Stomach (tissue), 9 donors: Measurements from ENCODE around the gene KRT80. TPM values are rescaled to one million over a fixed set of nuclear protein-coding genes. Genes with fewer than 3 reads are reported as not detected.

ENCODE experiments used
- DNase-seq, 2 donors: peaks; one replicate each; pipeline versions ENCODE4 v3.0.0 to v3.0.0-alpha.2; 2013 to 2019
- H3K27ac ChIP-seq, 5 donors: fragments of 200-600 bp in 4 of 5; sonication (generic) in 4 of 5; one replicate each; pipeline ENCODE4 v1.5.1; 2013 to 2019; ENCODE audit warnings: mild to moderate bottlenecking in 1 of 5, moderate library complexity in 1 of 5
- H3K27me3 ChIP-seq, 3 donors: fragments of 200-600 bp; sonication (generic); one replicate each; pipeline ENCODE4 v1.5.1; 2017 to 2019; ENCODE audit warnings: mixed run types in 1 of 3
- H3K36me3 ChIP-seq, 4 donors: fragments of 200-600 bp; sonication (generic); 1 replicate in 3 of 4; 2 replicates in 1 of 4; pipeline ENCODE4 v1.5.1; 2016 to 2019
- H3K4me1 ChIP-seq, 4 donors: fragments of 200-600 bp; sonication (generic); one replicate each; pipeline ENCODE4 v1.5.1; 2016 to 2019
- H3K4me3 ChIP-seq, 4 donors: fragments of 200-600 bp; sonication (generic) in 3 of 4; one replicate each; pipeline ENCODE4 v1.5.1; 2016 to 2019; ENCODE audit warnings: mild to moderate bottlenecking in 1 of 4
- H3K9me3 ChIP-seq, 4 donors: fragments of 200-600 bp; sonication (generic); one replicate each; pipeline ENCODE4 v1.5.1; 2016 to 2019
- EP300 ChIP-seq: sonication (generic); formaldehyde crosslinking; IDR thresholded peaks from one replicate; pipeline ENCODE4 v1.6.1; 2017; ENCODE audit warnings: antibody characterized with exemption
- POLR2A ChIP-seq, 4 donors: fragments of 450-650 bp; IDR thresholded peaks; one replicate each; pipeline ENCODE4 v1.6.1; 2016; ENCODE audit warnings: antibody characterized with exemption in 4 of 4, control low read depth in 2 of 4, mild to moderate bottlenecking in 1 of 4, moderate library complexity in 1 of 4
- POLR2AphosphoS5 ChIP-seq, 3 donors: sonication (generic); formaldehyde crosslinking; IDR thresholded peaks; one replicate each; pipeline ENCODE4 v1.6.1; 2016; ENCODE audit warnings: antibody characterized with exemption in 3 of 3
- WGBS, 5 donors: extraction: QIAGEN DNeasy Blood & Tissue Kit in 3 of 5; methylation state at CpG; one replicate each; pipeline versions ENCODE4 v1.1.5 to v1.1.7; 2013 to 2018; 5-methylcytosine and 5-hydroxymethylcytosine counted together
- intact Hi-C: fragments of 100-400 bp; cut with DNase I; formaldehyde crosslinking; loops from one replicate; pipeline ENCODE4 v1.15.1; 2023; ENCODE audit warnings: low total_unique reads
- polyA plus RNA-seq, 3 donors: library from polyadenylated mRNA; stranded (reverse); fragments of 200-250 nt; gene quantifications; one replicate each; pipeline ENCODE4 v1.2.3, GENCODE V29; 2013
- total RNA-seq, 5 donors: library from RNA; depleted of rRNA; stranded (reverse); fragments of >200 nt; gene quantifications; one replicate each; pipeline versions ENCODE4 v1.1.0 to v1.2.3, GENCODE V29; 2014 to 2016
- TF ChIP-seq, protein P1 (sequence below), 7 experiments: fragments of 450-650 bp in 4 of 7; fragments of 200-600 bp in 3 of 7; sonication (generic) in 3 of 7; IDR thresholded peaks; one replicate each; pipeline ENCODE4 v1.5.1; 2016 to 2019; ENCODE audit warnings: antibody characterized with exemption in 7 of 7, control low read depth in 2 of 7, mild to moderate bottlenecking in 1 of 7
- donor health status: healthy with polysubstance abuse.
- donor health status: Bipolar disorder and iron deficiency.
- donor health status: healthy.

KRT80 gene
- total and polyA plus RNA-seq, 8 donors = 0.29 to 3.7 (median 0.45) TPM; not detected in 3

DNA sequence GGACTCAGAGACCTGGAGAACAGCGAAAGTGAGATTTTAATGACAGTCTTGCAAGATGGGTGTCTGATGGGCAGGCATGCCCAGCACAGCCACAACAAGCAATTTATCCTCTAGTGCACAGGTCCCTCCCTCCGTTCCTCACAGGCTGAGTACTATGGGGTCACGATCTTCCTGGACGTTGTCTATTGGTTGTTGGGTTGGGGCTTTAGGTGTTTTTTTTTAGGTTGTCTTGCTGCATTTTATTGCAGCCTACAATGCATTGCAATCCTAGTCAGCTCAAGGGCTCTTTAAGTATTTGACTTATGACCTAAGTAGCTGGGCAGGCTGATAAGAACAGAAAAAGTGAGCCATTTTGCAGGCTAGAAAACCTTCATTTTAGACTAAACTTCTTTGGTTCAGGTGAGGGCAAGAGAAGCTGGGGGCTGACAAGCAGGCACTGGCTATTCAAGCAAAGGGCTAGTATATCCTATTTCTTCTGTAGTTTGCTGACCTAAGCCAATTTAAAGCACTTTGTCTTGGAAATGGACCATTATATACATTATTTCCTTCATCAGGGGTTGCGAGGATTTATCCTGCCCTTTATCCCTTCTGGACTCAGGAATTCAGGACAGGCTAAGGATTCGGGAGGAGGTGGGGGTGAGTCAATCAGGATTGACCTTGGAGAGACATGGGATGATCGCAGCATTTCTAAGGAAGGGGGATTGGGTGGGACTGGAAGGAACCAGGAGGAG is 47.3 kb upstream of the KRT80 start:
- no peak for TF ChIP-seq EP300
- TF ChIP-seq, protein P1, sequence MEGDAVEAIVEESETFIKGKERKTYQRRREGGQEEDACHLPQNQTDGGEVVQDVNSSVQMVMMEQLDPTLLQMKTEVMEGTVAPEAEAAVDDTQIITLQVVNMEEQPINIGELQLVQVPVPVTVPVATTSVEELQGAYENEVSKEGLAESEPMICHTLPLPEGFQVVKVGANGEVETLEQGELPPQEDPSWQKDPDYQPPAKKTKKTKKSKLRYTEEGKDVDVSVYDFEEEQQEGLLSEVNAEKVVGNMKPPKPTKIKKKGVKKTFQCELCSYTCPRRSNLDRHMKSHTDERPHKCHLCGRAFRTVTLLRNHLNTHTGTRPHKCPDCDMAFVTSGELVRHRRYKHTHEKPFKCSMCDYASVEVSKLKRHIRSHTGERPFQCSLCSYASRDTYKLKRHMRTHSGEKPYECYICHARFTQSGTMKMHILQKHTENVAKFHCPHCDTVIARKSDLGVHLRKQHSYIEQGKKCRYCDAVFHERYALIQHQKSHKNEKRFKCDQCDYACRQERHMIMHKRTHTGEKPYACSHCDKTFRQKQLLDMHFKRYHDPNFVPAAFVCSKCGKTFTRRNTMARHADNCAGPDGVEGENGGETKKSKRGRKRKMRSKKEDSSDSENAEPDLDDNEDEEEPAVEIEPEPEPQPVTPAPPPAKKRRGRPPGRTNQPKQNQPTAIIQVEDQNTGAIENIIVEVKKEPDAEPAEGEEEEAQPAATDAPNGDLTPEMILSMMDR (IDR thresholded peaks at IDR 0.05) = no peak
- no peak for TF ChIP-seq POLR2AphosphoS5 (IDR thresholded peaks at IDR 0.05)
- TF ChIP-seq POLR2A (IDR thresholded peaks at IDR 0.05) = no peak
- no peak overlapping the region for H3K4me3 ChIP-seq
- WGBS, 5 donors = 78 to 86% (median 84%) methylated on average over 7 of the region's 7 CpGs
- peaks cover 0 to 4% (median 0%) of the 10 kb centered on the region in 3 donors for H3K27me3 ChIP-seq
- DNase-seq = no peak
- H3K27ac ChIP-seq = no peak overlapping the region
- peaks cover 12 to 29% (median 24%) of the 10 kb centered on the region in 4 donors for H3K4me1 ChIP-seq
- H3K36me3 ChIP-seq = no peaks in the 10 kb centered on the region
- intact Hi-C loops = no loop called here
- no peaks in the 10 kb centered on the region for H3K9me3 ChIP-seq

DNA sequence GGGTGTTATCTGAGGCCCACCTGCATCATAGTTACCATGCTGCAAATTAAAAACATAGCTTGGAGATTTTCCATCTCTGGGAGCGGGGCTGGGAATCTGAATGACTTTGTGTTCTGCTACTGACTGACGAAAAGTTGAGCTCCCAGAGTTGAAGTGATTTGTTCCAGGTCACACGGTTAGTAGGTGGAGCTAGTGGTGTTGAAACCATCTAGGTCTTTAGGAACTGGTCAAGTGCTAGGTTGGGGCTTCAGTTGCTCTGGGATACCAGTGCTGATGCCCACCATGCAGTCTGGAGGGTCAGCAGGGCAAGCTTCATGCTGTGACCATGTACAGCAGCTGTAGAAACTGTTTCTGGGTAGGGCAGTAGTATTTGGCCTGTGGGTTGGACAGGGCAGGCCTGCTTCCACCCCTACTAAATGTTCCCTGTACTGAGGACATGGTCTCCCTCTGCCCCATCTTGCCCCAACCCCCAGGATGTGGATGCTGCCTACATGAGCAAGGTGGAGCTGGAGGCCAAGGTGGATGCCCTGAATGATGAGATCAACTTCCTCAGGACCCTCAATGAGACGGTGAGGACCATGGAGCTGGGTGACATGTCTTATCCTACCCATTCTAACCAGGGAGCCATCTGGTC is 46.5 kb upstream of the KRT80 start:
- no peak for DNase-seq
- WGBS, 5 donors = 86 to 91% (median 89%) methylated on average over 4 of the region's 4 CpGs
- Histone ChIP-seq H3K4me1 (peaks cover 9 to 28% (median 22%) of the 10 kb centered on the region in 4 donors), H3K9me3 (no peaks in the 10 kb centered on the region), H3K27ac (no peak overlapping the region), H3K27me3 (peaks cover 0 to 12% (median 7%) of the 10 kb centered on the region in 3 donors), H3K36me3 (no peaks in the 10 kb centered on the region), H3K4me3 (no peak overlapping the region)
- TF ChIP-seq EP300 (no peak), POLR2A (IDR thresholded peaks at IDR 0.05) (no peak), POLR2AphosphoS5 (IDR thresholded peaks at IDR 0.05) (no peak)
- TF ChIP-seq, protein P1 (IDR thresholded peaks at IDR 0.05) = no peak
- intact Hi-C loops = no loop called here

DNA sequence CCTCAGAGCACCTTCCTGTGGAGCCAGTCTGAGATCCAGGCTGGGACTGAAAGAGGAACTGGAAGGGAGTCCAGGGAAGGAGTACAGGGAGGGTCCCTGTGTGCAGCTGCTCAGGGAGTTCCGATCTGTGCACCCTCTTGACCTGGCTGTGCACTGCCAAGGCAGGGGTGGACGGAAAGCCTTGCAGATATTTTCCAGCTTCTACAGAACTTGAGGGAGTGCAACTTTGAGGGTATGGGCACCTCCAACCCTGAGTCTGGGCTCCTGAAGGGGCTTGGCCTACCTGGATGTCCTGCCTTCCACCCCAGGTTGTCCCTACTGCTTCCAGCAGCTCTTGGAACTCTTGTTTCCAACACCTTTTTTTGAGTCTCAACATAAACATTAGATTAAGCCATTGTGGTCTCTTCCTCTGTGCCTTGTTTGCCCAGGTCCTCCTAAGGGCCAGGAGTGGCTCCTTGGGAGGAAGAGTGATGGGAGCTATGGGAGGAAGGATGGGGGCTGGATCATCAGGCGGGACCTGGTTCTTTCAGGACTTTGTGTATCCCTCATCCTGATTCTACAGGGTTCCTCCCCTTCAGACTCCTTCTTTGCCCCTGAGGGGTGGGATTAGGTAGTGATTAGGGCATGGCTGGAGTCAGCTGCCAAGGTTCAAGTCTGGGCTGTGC is 44.7 kb upstream of the KRT80 start:
- DNase-seq = no peak
- WGBS, 5 donors = 70 to 94% (median 72%) methylated on average over 3 of the region's 3 CpGs
- H3K4me1 ChIP-seq = peaks cover 17 to 40% (median 33%) of the 10 kb centered on the region in 4 donors
- H3K27ac ChIP-seq = peak overlapping the region in 3 of 5 donors; percentile 57 to 71 (median 70)
- TF ChIP-seq POLR2A (IDR thresholded peaks at IDR 0.05) (no peak), EP300 (no peak), POLR2AphosphoS5 (IDR thresholded peaks at IDR 0.05) (no peak)
- TF ChIP-seq, protein P1 (IDR thresholded peaks at IDR 0.05) = no peak
- H3K27me3 ChIP-seq = peaks cover 0 to 30% (median 20%) of the 10 kb centered on the region in 3 donors
- no peak overlapping the region for H3K4me3 ChIP-seq
- no peaks in the 10 kb centered on the region for H3K9me3 ChIP-seq
- no peaks in the 10 kb centered on the region for H3K36me3 ChIP-seq
- intact Hi-C loops = no loop called here

DNA sequence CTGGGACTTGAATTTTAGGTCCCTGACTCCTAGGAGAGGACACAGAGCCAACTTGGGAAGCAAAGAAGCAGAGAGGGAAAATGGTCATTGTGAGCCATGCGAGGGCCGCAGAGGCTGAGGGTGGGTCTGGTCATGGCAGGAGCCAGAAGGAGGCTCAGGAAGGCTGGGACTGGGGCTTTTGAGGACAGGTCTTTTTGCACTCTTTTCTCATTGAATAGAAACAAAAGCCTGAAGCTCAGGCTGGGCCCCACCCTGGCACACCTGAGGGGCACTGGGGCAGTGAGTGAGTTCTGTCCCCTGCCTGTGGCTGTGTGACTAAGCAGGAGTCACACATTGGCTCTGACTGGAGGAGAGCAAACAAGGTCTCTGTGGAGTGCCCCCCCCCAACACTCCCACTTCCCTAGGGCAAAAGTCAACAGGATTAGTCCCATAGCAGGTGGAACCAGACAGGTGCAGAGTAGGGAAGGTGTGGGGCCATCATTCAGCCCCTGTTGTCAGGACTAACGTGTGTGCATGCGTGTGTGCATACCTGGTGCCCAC is 44.1 kb upstream of the KRT80 start:
- TF ChIP-seq EP300 (no peak), POLR2AphosphoS5 (IDR thresholded peaks at IDR 0.05) (peak in 2 of 3 donors; percentile 32 to 39)
- TF ChIP-seq, protein P1 (IDR thresholded peaks at IDR 0.05) = no peak
- no peak overlapping the region for H3K4me3 ChIP-seq
- H3K4me1 ChIP-seq = peaks cover 17 to 46% (median 39%) of the 10 kb centered on the region in 4 donors
- H3K27ac ChIP-seq = peak overlapping the region; percentile 11 to 71 (median 57)
- intact Hi-C loops = no loop called here
- peaks cover 0 to 36% (median 20%) of the 10 kb centered on the region in 3 donors for H3K27me3 ChIP-seq
- peak; percentile 77 to 89 for DNase-seq
- H3K9me3 ChIP-seq = no peaks in the 10 kb centered on the region
- WGBS, 5 donors = 50 to 78% (median 63%) methylated on average over 4 of the region's 4 CpGs
- H3K36me3 ChIP-seq = no peaks in the 10 kb centered on the region
